ENCODE results near the gene IQUB. TPM values are rescaled to one million over a fixed set of nuclear protein-coding genes. Genes with fewer than 3 reads are reported as not detected.

Gene IQUB
- total RNA-seq, 1 experiment from 2014 or later, result 0.98 TPM

DNA sequence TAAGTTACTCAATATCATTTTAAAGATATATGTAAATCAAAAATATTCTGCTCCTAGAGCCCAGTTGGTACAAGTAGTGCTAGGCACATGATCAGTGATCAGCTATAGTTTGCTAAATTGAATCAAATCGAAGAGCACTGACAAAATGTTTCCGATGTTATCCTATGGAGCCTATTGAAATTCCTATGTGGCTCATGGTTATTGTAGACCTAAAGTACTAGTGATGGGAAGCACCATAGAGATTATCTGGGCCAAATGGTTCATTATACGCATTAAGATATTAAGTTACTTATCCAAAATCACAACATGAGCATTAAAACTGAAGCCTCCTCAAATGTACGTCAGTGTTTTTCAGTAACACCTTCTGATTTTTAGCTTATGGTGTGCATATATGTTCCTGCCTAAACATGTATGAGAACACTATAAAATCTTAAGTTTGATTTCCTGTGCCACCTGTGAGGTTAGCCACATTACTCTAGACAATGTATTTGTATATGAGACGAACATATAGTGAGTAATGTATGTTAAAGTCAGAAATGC lies 103.2 kb downstream of the IQUB start:
- no peak for DNase-seq
- H3F3A ChIP-seq (ENCODE audit: insufficient read depth, low read depth), result no peaks in the 10 kb centered on the region; the same call in 1 of the 2 replicates
- no peak overlapping the region for H3K27ac ChIP-seq
- H2AFZ ChIP-seq, result no peak overlapping the region
- no peaks in the 10 kb centered on the region for H4K20me1 ChIP-seq (ENCODE audit: insufficient read depth)
- H3K79me2 ChIP-seq (ENCODE audit: low read depth), result no peaks in the 10 kb centered on the region
- BruUV-seq (replicated peaks), result no TSS peak
- intact Hi-C loops (cut with micrococcal nuclease; ENCODE audit: unreplicated experiment), result no loop called here
- POLR2A ChIA-PET (ENCODE audit: unreplicated experiment), result no interaction called here
- H3K4me3 ChIP-seq, result no peak overlapping the region
- peaks cover 8% of the 10 kb centered on the region; the same call in 1 of the 2 replicates for H3K4me1 ChIP-seq (replicated peaks; ENCODE audit: insufficient read depth)
- H3K36me3 ChIP-seq (ENCODE audit: low read depth), result no peaks in the 10 kb centered on the region
- no peaks in the 10 kb centered on the region; the same call in 1 of the 2 replicates for H3K9me2 ChIP-seq (ENCODE audit: insufficient read depth)
- TF ChIP-seq, protein P1, sequence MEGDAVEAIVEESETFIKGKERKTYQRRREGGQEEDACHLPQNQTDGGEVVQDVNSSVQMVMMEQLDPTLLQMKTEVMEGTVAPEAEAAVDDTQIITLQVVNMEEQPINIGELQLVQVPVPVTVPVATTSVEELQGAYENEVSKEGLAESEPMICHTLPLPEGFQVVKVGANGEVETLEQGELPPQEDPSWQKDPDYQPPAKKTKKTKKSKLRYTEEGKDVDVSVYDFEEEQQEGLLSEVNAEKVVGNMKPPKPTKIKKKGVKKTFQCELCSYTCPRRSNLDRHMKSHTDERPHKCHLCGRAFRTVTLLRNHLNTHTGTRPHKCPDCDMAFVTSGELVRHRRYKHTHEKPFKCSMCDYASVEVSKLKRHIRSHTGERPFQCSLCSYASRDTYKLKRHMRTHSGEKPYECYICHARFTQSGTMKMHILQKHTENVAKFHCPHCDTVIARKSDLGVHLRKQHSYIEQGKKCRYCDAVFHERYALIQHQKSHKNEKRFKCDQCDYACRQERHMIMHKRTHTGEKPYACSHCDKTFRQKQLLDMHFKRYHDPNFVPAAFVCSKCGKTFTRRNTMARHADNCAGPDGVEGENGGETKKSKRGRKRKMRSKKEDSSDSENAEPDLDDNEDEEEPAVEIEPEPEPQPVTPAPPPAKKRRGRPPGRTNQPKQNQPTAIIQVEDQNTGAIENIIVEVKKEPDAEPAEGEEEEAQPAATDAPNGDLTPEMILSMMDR (conservative IDR thresholded peaks at IDR 0.05), result no peak
- TF ChIP-seq EZH2 (IDR thresholded peaks at IDR 0.05; ENCODE audit: low read depth), result no peak
- CTCF ChIA-PET, result no interaction called here
- no peaks in the 10 kb centered on the region for H3K9me3 ChIP-seq (ENCODE audit: insufficient read depth, low read depth)
- H3K27me3 ChIP-seq (ENCODE audit: insufficient read depth, low read depth), result no peaks in the 10 kb centered on the region
- H3K4me2 ChIP-seq, result no peak overlapping the region

GRCh38 chr7:123425246-123425645 lies 109.1 kb downstream of the IQUB start:
- H4K20me1 ChIP-seq (ENCODE audit: insufficient read depth), result no peaks in the 10 kb centered on the region
- CTCF ChIA-PET, result no interaction called here
- no peaks in the 10 kb centered on the region for H3K36me3 ChIP-seq (ENCODE audit: low read depth)
- H3K27ac ChIP-seq, result no peak overlapping the region
- BruUV-seq (replicated peaks), result no TSS peak
- TF ChIP-seq, protein P1 (conservative IDR thresholded peaks at IDR 0.05), result no peak
- no peak for TF ChIP-seq EZH2 (IDR thresholded peaks at IDR 0.05; ENCODE audit: low read depth)
- H3K4me2 ChIP-seq, result no peak overlapping the region
- H3K79me2 ChIP-seq (ENCODE audit: low read depth), result no peaks in the 10 kb centered on the region
- H3K9me3 ChIP-seq (ENCODE audit: insufficient read depth, low read depth), result no peaks in the 10 kb centered on the region
- DNase-seq, result no peak
- intact Hi-C loops (cut with micrococcal nuclease; ENCODE audit: unreplicated experiment), result no loop called here
- H3F3A ChIP-seq (ENCODE audit: insufficient read depth, low read depth), result no peaks in the 10 kb centered on the region
- no peak overlapping the region for H3K4me3 ChIP-seq
- H3K27me3 ChIP-seq (ENCODE audit: insufficient read depth, low read depth), result no peaks in the 10 kb centered on the region
- POLR2A ChIA-PET (ENCODE audit: unreplicated experiment), result no interaction called here
- H3K9me2 ChIP-seq (ENCODE audit: insufficient read depth), result no peaks in the 10 kb centered on the region
- H3K4me1 ChIP-seq (replicated peaks; ENCODE audit: insufficient read depth), result no peaks in the 10 kb centered on the region
- no peak overlapping the region for H2AFZ ChIP-seq

DNA sequence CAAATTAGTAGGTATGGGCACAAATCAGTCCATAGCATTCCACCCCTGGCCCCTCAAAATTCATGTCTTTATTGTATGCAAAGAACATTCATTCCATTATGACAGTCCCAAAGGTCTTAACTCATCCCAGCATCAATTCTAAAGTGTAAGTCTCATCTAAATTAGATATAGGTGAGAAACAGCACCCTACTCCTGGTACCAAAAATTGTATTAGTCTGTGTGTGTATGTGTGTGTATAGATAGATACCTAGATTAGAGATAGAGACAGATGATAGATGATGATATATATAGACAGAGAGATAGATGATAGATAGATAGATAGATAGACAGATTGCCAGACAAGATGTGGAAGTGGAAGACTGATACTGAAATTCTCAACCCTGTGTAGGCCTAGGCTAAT lies 109.9 kb downstream of the IQUB start:
- CTCF ChIA-PET, result no interaction called here
- intact Hi-C loops (cut with micrococcal nuclease; ENCODE audit: unreplicated experiment), result no loop called here
- H3K4me3 ChIP-seq, result no peak overlapping the region
- no peaks in the 10 kb centered on the region for H3K36me3 ChIP-seq (ENCODE audit: low read depth)
- DNase-seq, result no peak
- H3K4me1 ChIP-seq (replicated peaks; ENCODE audit: insufficient read depth), result no peaks in the 10 kb centered on the region
- H3K27ac ChIP-seq, result no peak overlapping the region
- H3F3A ChIP-seq (ENCODE audit: insufficient read depth, low read depth), result no peaks in the 10 kb centered on the region
- no peaks in the 10 kb centered on the region for H3K27me3 ChIP-seq (ENCODE audit: insufficient read depth, low read depth)
- BruUV-seq (replicated peaks), result no TSS peak
- H3K9me3 ChIP-seq (ENCODE audit: insufficient read depth, low read depth), result no peaks in the 10 kb centered on the region
- H4K20me1 ChIP-seq (ENCODE audit: insufficient read depth), result no peaks in the 10 kb centered on the region
- no peaks in the 10 kb centered on the region for H3K79me2 ChIP-seq (ENCODE audit: low read depth)
- POLR2A ChIA-PET (ENCODE audit: unreplicated experiment), result no interaction called here
- H3K4me2 ChIP-seq, result no peak overlapping the region
- H2AFZ ChIP-seq, result no peak overlapping the region
- H3K9me2 ChIP-seq (ENCODE audit: insufficient read depth), result no peaks in the 10 kb centered on the region
- TF ChIP-seq, protein P1 (conservative IDR thresholded peaks at IDR 0.05), result no peak
- no peak for TF ChIP-seq EZH2 (IDR thresholded peaks at IDR 0.05; ENCODE audit: low read depth)
